Camera-type eye (tissue), 1 donor: ENCODE data around the gene SPNS2. TPM values are rescaled to one million over a fixed set of nuclear protein-coding genes. Genes with fewer than 3 reads are reported as not detected.

Experiments
- total RNA-seq: library from RNA; depleted of rRNA; stranded (reverse); fragments of >200 nt; gene quantifications from one replicate; pipeline ENCODE4 v1.2.3, GENCODE V29; 2014

SPNS2 gene, protein sequence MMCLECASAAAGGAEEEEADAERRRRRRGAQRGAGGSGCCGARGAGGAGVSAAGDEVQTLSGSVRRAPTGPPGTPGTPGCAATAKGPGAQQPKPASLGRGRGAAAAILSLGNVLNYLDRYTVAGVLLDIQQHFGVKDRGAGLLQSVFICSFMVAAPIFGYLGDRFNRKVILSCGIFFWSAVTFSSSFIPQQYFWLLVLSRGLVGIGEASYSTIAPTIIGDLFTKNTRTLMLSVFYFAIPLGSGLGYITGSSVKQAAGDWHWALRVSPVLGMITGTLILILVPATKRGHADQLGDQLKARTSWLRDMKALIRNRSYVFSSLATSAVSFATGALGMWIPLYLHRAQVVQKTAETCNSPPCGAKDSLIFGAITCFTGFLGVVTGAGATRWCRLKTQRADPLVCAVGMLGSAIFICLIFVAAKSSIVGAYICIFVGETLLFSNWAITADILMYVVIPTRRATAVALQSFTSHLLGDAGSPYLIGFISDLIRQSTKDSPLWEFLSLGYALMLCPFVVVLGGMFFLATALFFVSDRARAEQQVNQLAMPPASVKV
- total RNA-seq = 22.5 TPM

DNA sequence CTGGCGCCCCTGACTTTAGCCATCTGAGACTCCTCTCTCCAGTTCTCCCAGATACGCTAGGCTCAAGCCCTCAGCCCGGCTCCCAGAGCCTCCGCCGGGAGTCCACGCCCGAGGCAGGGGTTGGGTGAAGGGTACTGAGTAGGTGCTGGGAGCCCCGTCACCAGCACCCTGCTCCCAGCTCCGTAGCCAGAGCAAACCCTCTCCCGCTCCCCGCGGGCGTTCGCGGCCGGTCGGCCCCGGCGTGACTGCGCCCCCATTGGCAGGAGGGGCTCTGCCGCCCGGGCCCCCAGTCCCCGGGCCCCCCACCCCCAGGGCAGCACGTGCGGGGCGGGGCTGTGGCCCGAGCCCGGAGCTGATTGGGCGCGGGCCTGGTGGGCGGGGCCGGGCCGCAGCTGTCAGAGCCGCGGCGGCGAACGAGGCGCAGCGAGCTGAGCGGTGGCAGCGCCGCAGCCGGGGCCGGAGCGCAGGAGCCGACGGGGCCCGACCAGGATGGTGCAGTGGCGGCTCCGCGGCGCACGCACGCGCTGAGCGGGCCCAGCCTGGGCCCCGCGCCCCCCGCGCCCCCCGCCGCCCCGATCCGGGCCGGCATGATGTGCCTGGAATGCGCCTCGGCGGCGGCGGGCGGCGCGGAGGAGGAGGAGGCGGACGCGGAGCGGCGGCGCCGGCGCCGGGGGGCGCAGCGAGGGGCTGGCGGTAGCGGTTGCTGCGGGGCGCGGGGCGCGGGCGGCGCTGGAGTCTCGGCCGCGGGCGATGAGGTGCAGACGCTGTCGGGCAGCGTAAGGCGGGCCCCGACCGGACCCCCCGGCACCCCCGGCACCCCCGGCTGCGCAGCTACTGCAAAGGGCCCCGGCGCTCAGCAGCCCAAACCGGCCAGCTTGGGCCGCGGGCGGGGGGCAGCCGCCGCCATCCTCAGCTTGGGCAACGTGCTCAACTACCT is at the start of gene SPNS2:
TSS of gene SPNS2 (plus strand) at position 421 of the 937 bp plus-strand sequence. CDS start at position 588, 167 bp downstream.

DNA sequence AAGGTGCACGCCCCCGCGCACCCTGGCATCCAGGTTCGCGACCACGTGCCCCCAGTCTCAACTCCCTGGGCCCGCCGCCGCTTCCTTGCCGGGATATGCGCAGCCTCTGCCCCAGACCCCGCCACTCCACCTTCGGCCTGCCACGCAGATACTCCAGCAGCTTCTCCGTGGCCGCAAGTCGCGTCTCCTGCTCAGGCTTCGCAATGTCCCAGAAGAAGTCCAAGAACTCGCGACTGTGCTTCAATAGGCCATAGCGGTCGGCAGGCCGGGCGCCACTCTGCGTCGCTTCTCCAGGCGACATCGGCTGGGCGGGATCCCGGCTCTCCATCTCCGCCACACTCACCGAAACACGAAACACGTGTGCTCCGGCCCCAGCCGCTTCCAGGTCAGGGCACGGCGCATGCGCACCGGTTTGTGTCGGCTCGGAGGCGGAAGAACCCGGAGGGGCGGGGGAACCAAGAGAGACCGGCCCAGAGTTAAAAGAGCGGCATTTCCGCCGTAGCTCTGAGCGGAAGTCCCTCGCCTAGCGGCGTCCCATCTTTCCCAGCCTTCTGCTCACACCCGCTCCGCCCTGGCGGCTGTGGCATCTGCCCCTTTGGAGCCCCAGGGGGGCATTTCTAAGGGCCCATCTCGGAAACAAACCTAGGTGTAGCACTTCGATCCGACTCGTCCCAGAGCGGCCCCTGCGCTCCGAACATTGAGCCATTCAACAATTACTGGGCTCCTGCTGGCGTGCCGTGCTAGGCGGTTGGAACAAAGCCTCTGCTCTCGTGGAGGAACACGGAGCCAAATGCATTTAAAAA is 56.5 kb downstream of the SPNS2 start, which contains the start of gene MYBBP1A:
TSS of gene MYBBP1A (minus strand) at position 388 of the 803 bp plus-strand sequence. CDS start at position 328, 60 bp downstream.

DNA sequence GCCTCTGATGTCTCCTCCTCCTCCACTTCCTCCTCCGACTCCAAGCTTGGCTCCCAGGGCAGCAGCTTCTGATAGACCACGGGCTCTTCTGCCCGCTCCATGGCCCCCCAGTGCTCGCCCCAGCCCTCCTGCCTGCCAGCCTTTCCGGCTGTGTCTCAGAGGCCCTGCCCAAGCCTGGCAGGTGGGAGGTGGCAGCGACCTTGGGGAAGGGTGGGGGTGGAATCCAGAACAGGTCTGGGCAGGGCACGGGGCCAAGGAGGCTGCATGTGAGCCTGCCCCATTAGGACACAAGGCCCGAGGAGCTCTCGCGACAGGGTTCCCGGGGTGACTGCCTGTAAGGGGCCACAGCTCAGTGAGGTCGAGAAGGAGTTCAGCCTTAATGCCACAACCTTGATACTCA is 61.7 kb downstream of the SPNS2 start, which contains the start of gene GGT6:
TSS of gene GGT6 (minus strand) at position 157 of the 400 bp plus-strand sequence. CDS start at position 101, 56 bp downstream.

DNA sequence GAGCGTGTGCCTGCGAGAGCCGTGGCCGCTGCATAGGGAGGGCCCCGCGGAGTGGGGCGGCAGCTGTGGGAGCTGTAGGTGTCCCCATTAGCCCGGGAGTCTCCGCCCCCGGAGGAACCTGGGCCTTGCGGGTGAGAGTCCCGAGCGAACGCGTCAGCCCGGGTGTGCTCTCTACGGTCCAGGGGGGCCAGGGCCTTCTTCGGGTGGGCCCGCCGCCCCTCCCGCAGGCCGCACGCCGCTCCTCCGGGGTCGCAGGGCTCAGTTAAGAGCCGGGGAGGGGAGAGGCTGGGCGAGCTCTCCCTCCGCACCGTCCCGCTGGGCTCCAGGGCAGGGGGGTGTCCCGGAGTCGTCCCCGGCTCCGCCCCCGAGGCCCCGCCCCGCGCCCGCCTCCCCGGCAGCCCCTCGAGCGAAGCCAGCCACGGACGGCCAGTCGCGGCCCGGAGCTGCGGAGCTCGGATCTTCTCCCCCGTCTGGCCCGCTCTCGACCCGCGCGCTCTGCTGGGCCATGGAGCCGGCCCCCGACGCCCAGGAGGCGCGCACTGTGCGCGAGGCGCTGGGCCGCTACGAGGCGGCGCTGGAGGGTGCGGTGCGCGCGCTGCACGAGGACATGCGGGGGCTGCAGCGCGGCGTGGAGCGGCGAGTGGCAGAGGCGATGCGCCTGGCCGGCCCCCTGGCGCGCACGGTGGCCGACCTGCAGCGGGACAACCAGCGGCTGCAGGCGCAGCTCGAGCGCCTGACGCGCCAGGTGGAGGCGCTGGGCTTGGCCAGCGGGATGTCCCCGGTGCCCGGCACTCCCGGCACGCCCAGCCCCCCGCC is 85.6 kb downstream of the SPNS2 start, which contains the start of gene SMTNL2:
TSS of gene SMTNL2 (plus strand) at position 429 of the 816 bp plus-strand sequence. CDS start at position 506, 77 bp downstream.

Other genes with a start within 250 kb of the SPNS2 start
- gene ANKFY1, start 234.9 kb upstream of the SPNS2 start, total RNA-seq = 67.3 TPM
- gene UBE2G1, start 132.2 kb upstream of the SPNS2 start, total RNA-seq = 51.8 TPM
- gene SPNS3, start 64.9 kb upstream of the SPNS2 start, total RNA-seq = 0.49 TPM
- 34.9 TPM for gene MYBBP1A, start 56.5 kb downstream of the SPNS2 start, total RNA-seq
- 6.9 TPM for gene GGT6, start 61.7 kb downstream of the SPNS2 start, total RNA-seq
- 17.4 TPM for gene SMTNL2, start 85.6 kb downstream of the SPNS2 start, total RNA-seq
- 2.9 TPM for gene ALOX15, start 142.8 kb downstream of the SPNS2 start, total RNA-seq
- gene PELP1, start 205.3 kb downstream of the SPNS2 start, total RNA-seq = 53.7 TPM
- 18.0 TPM for gene ARRB2, start 211.8 kb downstream of the SPNS2 start, total RNA-seq
- gene MED11, start 232.5 kb downstream of the SPNS2 start, total RNA-seq = 14.5 TPM
- 0.27 TPM for gene ZMYND15, start 241.0 kb downstream of the SPNS2 start, total RNA-seq
- gene CXCL16, start 241.0 kb downstream of the SPNS2 start, total RNA-seq = 9.7 TPM